ENCODE measurements around the gene TCF12.
"Not testable (repeated sequence)": the region's sequence is repeated elsewhere in the genome, so short reads cannot be mapped to it uniquely, and the experiment has no call there.

TCF12 gene

GRCh38 chr15:57156210-57156884, 237.9 kb downstream of the TCF12 start:
- in situ Hi-C loops (cut with HindIII; ENCODE audit: low sequenced_read_pairs) = no loop called here

- in situ Hi-C loops (cut with HindIII; ENCODE audit: low sequenced_read_pairs) = no loop called here
Observed at GRCh38 chr15:57158589-57158988, 240.1 kb downstream of the TCF12 start.

GRCh38 chr15:57158997-57159668, 240.7 kb downstream of the TCF12 start:
- in situ Hi-C loops (cut with HindIII; ENCODE audit: low sequenced_read_pairs) = no loop called here

- in situ Hi-C loops (cut with HindIII; ENCODE audit: low sequenced_read_pairs) = no loop called here
Observed at GRCh38 chr15:57159767-57160166, 241.3 kb downstream of the TCF12 start.

GRCh38 chr15:57160823-57161560, 242.5 kb downstream of the TCF12 start:
- in situ Hi-C loops (cut with HindIII; ENCODE audit: low sequenced_read_pairs) = no loop called here

- in situ Hi-C loops (cut with HindIII; ENCODE audit: low sequenced_read_pairs) = not testable (repeated sequence)
Observed at GRCh38 chr15:57164251-57164650, 245.8 kb downstream of the TCF12 start.

- in situ Hi-C loops (cut with HindIII; ENCODE audit: low sequenced_read_pairs) = no loop called here
Observed at GRCh38 chr15:57165992-57166391, 247.5 kb downstream of the TCF12 start.

- in situ Hi-C loops (cut with HindIII; ENCODE audit: low sequenced_read_pairs) = no loop called here
Observed at GRCh38 chr15:57167821-57168395, 249.5 kb downstream of the TCF12 start.

- in situ Hi-C loops (cut with HindIII; ENCODE audit: low sequenced_read_pairs) = no loop called here
Observed at GRCh38 chr15:57169643-57170042, 251.2 kb downstream of the TCF12 start.

- in situ Hi-C loops (cut with HindIII; ENCODE audit: low sequenced_read_pairs) = no loop called here
Observed at GRCh38 chr15:57171426-57171825, 253.0 kb downstream of the TCF12 start.

- in situ Hi-C loops (cut with HindIII; ENCODE audit: low sequenced_read_pairs) = no loop called here
Observed at GRCh38 chr15:57172925-57173324, 254.5 kb downstream of the TCF12 start.

GRCh38 chr15:57183041-57183440, 264.6 kb downstream of the TCF12 start:
- in situ Hi-C loops (cut with HindIII; ENCODE audit: low sequenced_read_pairs) = no loop called here

- in situ Hi-C loops (cut with HindIII; ENCODE audit: low sequenced_read_pairs) = no loop called here
Observed at GRCh38 chr15:57183614-57184344, 265.3 kb downstream of the TCF12 start.

GRCh38 chr15:57184502-57184901, 266.1 kb downstream of the TCF12 start:
- in situ Hi-C loops (cut with HindIII; ENCODE audit: low sequenced_read_pairs) = no loop called here

- in situ Hi-C loops (cut with HindIII; ENCODE audit: low sequenced_read_pairs) = no loop called here
Observed at GRCh38 chr15:57185507-57186074, 267.1 kb downstream of the TCF12 start.

- in situ Hi-C loops (cut with HindIII; ENCODE audit: low sequenced_read_pairs) = no loop called here
Observed at GRCh38 chr15:57189466-57189865, 271.0 kb downstream of the TCF12 start.

- in situ Hi-C loops (cut with HindIII; ENCODE audit: low sequenced_read_pairs) = no loop called here
Observed at GRCh38 chr15:57190208-57190607, 271.8 kb downstream of the TCF12 start.

GRCh38 chr15:57193161-57193560, 274.7 kb downstream of the TCF12 start:
- in situ Hi-C loops (cut with HindIII; ENCODE audit: low sequenced_read_pairs) = no loop called here

GRCh38 chr15:57195326-57195725, 276.9 kb downstream of the TCF12 start:
- in situ Hi-C loops (cut with HindIII; ENCODE audit: low sequenced_read_pairs) = no loop called here

GRCh38 chr15:57196865-57197264, 278.4 kb downstream of the TCF12 start:
- in situ Hi-C loops (cut with HindIII; ENCODE audit: low sequenced_read_pairs) = no loop called here

GRCh38 chr15:57198131-57198530, 279.7 kb downstream of the TCF12 start:
- in situ Hi-C loops (cut with HindIII; ENCODE audit: low sequenced_read_pairs) = no loop called here

Measured in endothelial cell of hepatic sinusoid (primary cell).